HG02943 (cell line): Measurements from ENCODE around the gene ATF7IP.

Experiments
- ATAC-seq: cut with Tn5 transposase; IDR thresholded peaks from one replicate; pipeline ENCODE4 v1.9.1; 2021; ENCODE audit warnings: mild to moderate bottlenecking, low read depth, moderate library complexity; ENCODE audit not compliant: unreplicated experiment

The ATF7IP gene

GRCh38 chr12:14548609-14549008 is 183.1 kb downstream of the ATF7IP start:
- no peak for ATAC-seq
